ENCODE measurements around the gene DUSP10. TPM values are rescaled to one million over a fixed set of nuclear protein-coding genes. Genes with fewer than 3 reads are reported as not detected.
A peak's percentile ranks its signal among the peaks of the same experiment; 100 is the strongest.

The DUSP10 gene
- total RNA-seq, result 1 to 10 TPM in 6 of 7 donors, under 1 TPM in 1; 0.81 to 8.5 (median 2.0) TPM
- polyA plus RNA-seq, result 1 to 10 TPM; 1.7 to 5.5 TPM
- long read RNA-seq, donor 1, transcript DUSP10-201 (4 exons, 2,676 nt), result major isoform, 6 of 7 reads
- long read RNA-seq, donor 1, partial matches to known transcripts, result 0 of 7 reads
- long read RNA-seq, donor 1, other reads (novel, unspliced or antisense), result 1 of 7 reads
- long read RNA-seq, donor 2, partial matches to known transcripts, result 0 of 1 reads
- long read RNA-seq, donor 2, other reads (novel, unspliced or antisense), result 0 of 1 reads
- long read RNA-seq, donor 3, partial matches to known transcripts, result 0 of 3 reads
- long read RNA-seq, donor 3, other reads (novel, unspliced or antisense), result 1 of 3 reads

GRCh38 chr1:221741703-221742554 lies at the start of gene DUSP10:
TSS of gene DUSP10 (minus strand) at chr1:221742089. CDS start at chr1:221739744, 2,345 bp downstream.
- Histone ChIP-seq H3K9me3 (no peaks in the 10 kb centered on the region), H3K27ac (peak within 1 kb of the TSS; percentile 98 to 99), H3K4me1 (ENCODE audit: insufficient read depth) (peaks cover 1% of the 10 kb centered on the region), H3K27me3 (no peaks in the 10 kb centered on the region), H3K36me3 (no peaks in the 10 kb centered on the region), H3K4me3 (peak within 1 kb of the TSS; percentile 77)
- 0 to 1% (median 0%) methylated on average over 44 of the region's 44 CpGs for WGBS, 3 donors
- intact Hi-C loops (cut with DNase I), result no loop called here
- peak; percentile 97 to 99 (median 98) for DNase-seq
- TF ChIP-seq EP300 (IDR thresholded peaks at IDR 0.05), result no peak
- peak; percentile 34 for TF ChIP-seq POLR2A (IDR thresholded peaks at IDR 0.05)

GRCh38 chr1:221788466-221788865 lies 46.6 kb upstream of the DUSP10 start:
- no peak overlapping the region for H3K27ac ChIP-seq
- TF ChIP-seq POLR2A (IDR thresholded peaks at IDR 0.05) (no peak), CTCF (IDR thresholded peaks at IDR 0.05) (no peak), EP300 (IDR thresholded peaks at IDR 0.05) (no peak)
- no peak for DNase-seq
- H3K36me3 ChIP-seq, result no peaks in the 10 kb centered on the region
- 78 to 82% (median 80%) methylated on average over 6 of the region's 6 CpGs for WGBS, 3 donors
- intact Hi-C loops (cut with DNase I), result no loop called here
- H3K9me3 ChIP-seq, result no peaks in the 10 kb centered on the region
- H3K4me1 ChIP-seq (ENCODE audit: insufficient read depth), result no peaks in the 10 kb centered on the region
- no peak overlapping the region for H3K4me3 ChIP-seq
- H3K27me3 ChIP-seq, result no peaks in the 10 kb centered on the region

- Histone ChIP-seq H3K4me3 (no peak overlapping the region), H3K4me1 (ENCODE audit: insufficient read depth) (no peaks in the 10 kb centered on the region), H3K27ac (no peak overlapping the region), H3K9me3 (no peaks in the 10 kb centered on the region), H3K27me3 (no peaks in the 10 kb centered on the region), H3K36me3 (no peaks in the 10 kb centered on the region)
- TF ChIP-seq POLR2A (IDR thresholded peaks at IDR 0.05) (no peak), CTCF (IDR thresholded peaks at IDR 0.05) (no peak), EP300 (IDR thresholded peaks at IDR 0.05) (no peak)
- no peak for DNase-seq
- WGBS, 3 donors, result 90 to 91% (median 90%) methylated on average over 5 of the region's 5 CpGs
- intact Hi-C loops (cut with DNase I), result no loop called here
Observed at GRCh38 chr1:221786647-221787046, 44.8 kb upstream of the DUSP10 start.

DNA sequence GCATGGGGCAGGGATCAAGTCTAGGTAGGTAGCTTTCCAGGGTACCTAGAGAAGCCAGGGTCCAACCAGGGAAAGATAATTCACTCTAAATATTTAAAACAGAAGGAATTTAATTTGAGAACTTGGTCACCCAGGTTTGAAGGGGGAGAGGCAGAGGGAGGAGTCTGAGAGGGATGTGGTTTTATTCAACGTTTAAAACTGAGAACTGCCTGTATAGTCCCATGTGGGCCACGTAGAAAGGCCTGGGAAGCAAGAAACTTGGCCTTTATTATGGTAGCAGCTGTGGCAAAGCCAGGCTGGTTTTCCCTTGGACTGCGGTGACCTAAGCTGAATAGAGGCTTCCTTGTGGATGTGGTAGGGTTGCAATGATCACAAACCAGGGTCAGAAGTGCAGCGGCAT lies 42.0 kb upstream of the DUSP10 start:
- TF ChIP-seq CTCF (IDR thresholded peaks at IDR 0.05), result no peak
- TF ChIP-seq EP300 (IDR thresholded peaks at IDR 0.05), result no peak
- no peak for TF ChIP-seq POLR2A (IDR thresholded peaks at IDR 0.05)
- Histone ChIP-seq H3K27ac (no peak overlapping the region), H3K4me1 (ENCODE audit: insufficient read depth) (no peaks in the 10 kb centered on the region), H3K36me3 (no peaks in the 10 kb centered on the region), H3K9me3 (no peaks in the 10 kb centered on the region), H3K27me3 (no peaks in the 10 kb centered on the region), H3K4me3 (no peak overlapping the region)
- intact Hi-C loops (cut with DNase I), result no loop called here
- DNase-seq, result no peak
- 63 to 69% (median 65%) methylated on average over 4 of the region's 4 CpGs for WGBS, 3 donors

Data from ovary (tissue), 10 donors.